Amniotic epithelial cell (primary cell): ENCODE results near the gene KRTAP4-11.
A peak's percentile ranks its signal among the peaks of the same experiment; 100 is the strongest.
"Not testable (repeated sequence)": the region's sequence is repeated elsewhere in the genome, so short reads cannot be mapped to it uniquely, and the experiment has no call there.

Experiments used
- DNase-seq: peaks from one replicate; pipeline ENCODE4 v3.0.0-alpha.2; 2010; ENCODE audit warnings: low read depth

The KRTAP4-11 gene

GRCh38 chr17:41123991-41124371 is 5.8 kb upstream of the KRTAP4-11 start, which contains the start of gene KRTAP4-12:
KRTAP4-12 (minus strand) TSS chr17:41124182; CDS start chr17:41124122, 60 bp downstream.
- not testable (repeated sequence) for DNase-seq

GRCh38 chr17:41123292-41123990 is 5.3 kb upstream of the KRTAP4-11 start:
- DNase-seq, result not testable (repeated sequence)

- no peak for DNase-seq
Measured at GRCh38 chr17:41121742-41122141, 3.6 kb upstream of the KRTAP4-11 start.

DNA sequence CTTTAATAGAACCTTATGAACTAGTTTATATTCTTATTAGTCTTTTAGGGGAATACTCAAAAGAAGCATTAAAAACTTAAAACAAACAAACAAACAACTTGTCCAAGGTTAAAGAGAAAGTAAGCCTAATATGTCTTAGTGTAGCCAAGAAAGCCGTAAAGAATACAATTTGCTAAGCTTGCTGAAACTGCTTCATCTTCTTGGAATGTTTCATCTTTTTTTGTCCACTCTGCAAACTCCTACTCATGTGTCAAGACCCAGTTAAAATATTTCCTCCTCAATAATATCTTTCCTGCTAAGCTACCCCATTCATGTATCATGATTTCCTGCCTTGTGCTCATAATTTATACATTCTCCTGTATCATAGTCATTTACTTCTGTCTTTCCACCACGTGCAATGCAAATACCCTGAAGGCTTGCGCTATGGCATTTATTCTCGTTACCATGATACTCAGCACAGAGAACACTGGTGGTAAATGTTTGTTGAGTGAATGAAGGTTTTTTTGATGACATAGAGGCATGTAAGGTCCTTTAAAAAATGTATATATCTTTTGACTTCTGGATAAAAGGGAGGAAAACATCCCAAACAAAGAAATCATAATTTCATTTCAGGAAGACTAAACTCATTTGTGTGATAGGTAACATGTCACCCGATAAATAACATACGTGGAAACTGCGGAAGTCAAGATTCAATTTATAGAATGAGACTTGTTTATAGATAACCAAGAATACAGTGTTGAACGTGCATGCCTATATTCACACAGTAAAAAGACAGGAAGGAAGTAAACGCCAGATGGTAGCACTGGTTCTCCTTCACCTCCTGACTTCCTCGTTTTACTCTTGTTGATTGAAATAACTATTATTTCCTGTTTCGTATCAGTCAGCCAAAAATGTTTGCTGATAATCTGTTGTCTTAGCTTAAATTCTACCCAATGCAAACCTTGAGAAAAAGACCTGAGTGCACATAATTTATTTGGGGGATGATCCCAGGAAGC is 1.8 kb upstream of the KRTAP4-11 start:
- DNase-seq, result peak; percentile 25

GRCh38 chr17:41118721-41119120 is 548 bp upstream of the KRTAP4-11 start:
- no peak for DNase-seq

GRCh38 chr17:41116297-41116696 is 1.9 kb downstream of the KRTAP4-11 start:
- no peak for DNase-seq

DNA sequence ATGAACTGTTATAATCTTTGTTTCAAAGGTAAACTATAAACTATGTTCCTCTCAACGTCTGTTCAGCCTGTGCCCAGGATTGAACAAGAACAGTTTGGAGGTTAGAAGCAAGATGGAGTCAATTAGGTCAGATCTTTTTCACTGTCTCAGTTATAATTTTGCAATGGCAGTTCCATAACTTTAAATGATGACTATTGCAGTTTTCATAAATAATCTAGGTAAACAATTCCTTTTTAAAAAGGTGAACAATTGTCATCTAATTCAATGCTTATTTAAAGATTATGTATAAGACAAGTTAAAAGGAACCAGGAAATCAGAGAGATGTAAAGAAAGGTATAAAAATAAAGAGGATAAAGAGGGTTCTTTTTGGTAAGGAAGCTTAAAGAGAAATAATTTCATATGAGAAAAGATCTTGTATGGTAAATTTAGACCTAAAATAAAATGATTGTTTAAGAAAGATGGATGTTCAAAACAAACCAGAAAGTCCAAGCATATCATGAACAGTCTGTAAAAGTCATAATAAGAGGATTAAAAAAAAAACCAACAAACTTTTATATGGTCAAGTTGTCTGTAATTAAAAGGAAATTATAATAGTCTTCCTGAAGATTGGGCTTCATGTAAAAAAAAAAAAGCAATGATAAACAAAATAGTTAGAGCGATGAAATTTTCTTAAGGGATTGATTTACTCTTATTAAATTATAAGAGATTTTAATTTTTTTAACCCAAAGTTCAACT is 6.9 kb downstream of the KRTAP4-11 start:
- DNase-seq, result no peak

GRCh38 chr17:41108728-41109386 is 9.3 kb downstream of the KRTAP4-11 start:
- not testable (repeated sequence) for DNase-seq

GRCh38 chr17:41107941-41108450 is 10.2 kb downstream of the KRTAP4-11 start:
- no peak for DNase-seq

GRCh38 chr17:41105347-41105746 is 12.8 kb downstream of the KRTAP4-11 start, which contains the start of gene KRTAP4-9:
KRTAP4-9 (plus strand) TSS chr17:41105389; CDS start chr17:41105389, 0 bp downstream.
- DNase-seq, result not testable (repeated sequence)

- DNase-seq, result peak; percentile 66
Measured at GRCh38 chr17:41104386-41105038, 13.7 kb downstream of the KRTAP4-11 start.

DNA sequence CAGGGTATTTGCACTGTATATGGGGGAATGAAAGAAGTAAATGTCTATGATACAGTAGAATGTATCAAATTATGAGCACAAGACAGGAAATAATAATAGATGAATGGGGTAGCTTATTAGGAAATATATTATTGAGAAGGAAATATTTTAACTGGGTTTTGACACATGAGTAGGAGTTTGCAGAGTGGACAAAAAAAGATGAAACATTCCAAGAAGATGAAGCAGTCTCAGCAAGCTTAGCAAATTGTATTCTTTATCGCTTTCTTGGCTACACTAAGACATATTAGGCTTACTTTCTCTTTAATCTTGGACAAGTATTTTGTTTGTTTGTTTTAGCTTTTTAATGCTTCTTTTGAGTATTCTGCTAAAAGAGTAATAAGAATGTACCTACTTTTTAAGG is 14.3 kb downstream of the KRTAP4-11 start:
- peak; percentile 8 for DNase-seq

DNA sequence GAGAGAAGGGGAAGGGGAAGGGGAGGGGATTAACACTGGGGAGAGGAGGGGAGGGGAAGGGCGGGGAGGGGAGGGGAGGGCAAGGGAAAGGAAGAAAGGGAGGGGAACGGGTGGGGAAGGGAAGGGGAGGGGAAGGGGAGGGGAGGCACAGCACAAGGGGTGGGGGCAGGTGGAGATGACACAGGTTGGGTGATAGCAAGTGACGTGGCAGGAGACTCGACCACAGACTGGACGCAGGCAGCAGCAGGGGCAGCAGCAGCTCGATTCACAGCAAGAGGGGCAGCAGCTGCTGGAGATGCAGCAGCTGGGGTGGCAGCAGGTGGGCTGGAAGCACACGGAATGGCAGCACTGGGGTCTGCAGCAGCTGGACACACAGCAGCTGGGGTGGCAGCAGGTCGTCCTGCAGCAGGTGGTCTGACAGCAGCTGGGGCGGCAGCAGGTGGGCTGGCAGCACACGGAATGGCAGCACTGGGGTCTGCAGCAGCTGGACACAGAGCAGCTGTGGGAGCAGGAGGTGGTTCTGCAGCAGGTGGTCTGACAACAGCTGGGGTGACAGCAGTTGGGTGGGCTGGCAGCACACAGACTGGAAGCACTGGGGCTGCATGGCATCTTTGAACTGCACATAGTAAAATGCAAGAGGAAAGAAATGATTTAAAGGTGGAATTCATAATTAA is 16.4 kb downstream of the KRTAP4-11 start, which contains the start of gene KRTAP4-16:
KRTAP4-16 (minus strand) TSS at position 624 of the 674 bp plus-strand sequence; CDS start at position 624, 0 bp downstream.
- DNase-seq, result no peak

GRCh38 chr17:41099682-41100480 is 18.3 kb downstream of the KRTAP4-11 start:
- peak; percentile 20 for DNase-seq

GRCh38 chr17:41098481-41098880 is 19.7 kb downstream of the KRTAP4-11 start:
- DNase-seq, result no peak

GRCh38 chr17:41098042-41098441 is 20.1 kb downstream of the KRTAP4-11 start, which contains the start of gene KRTAP4-8:
KRTAP4-8 (minus strand) TSS chr17:41098142; CDS start chr17:41098084, 58 bp downstream.
- DNase-seq, result no peak

- no peak for DNase-seq
Measured at GRCh38 chr17:41096055-41096454, 22.1 kb downstream of the KRTAP4-11 start.

- DNase-seq, result not testable (repeated sequence)
Measured at GRCh38 chr17:41088760-41089352, 29.3 kb downstream of the KRTAP4-11 start.
